SK-N-SH (cell line): ENCODE results near the gene CYP2J2. TPM values are rescaled to one million over a fixed set of nuclear protein-coding genes. Genes with fewer than 3 reads are reported as not detected.

Experiments used
- CTCF ChIA-PET: fragments of 300-600, 350-600 bp; formaldehyde crosslinking; extraction: SDS; loops from one replicate; lab custom pipeline; 2021; lab: Yijun Ruan, JAX
- POLR2A ChIA-PET: fragments of 350-600 bp; sonication (Branson Sonifier 250); formaldehyde crosslinking; extraction: SDS; loops from one replicate; lab custom pipeline; 2020; ENCODE audit warnings: antibody characterized with exemption, inconsistent platforms; lab: Yijun Ruan, JAX
- DNase-seq: peaks from one replicate; pipeline ENCODE4 v3.0.0; 2012
- H2AFZ ChIP-seq: fragments of 200-600 bp; sonication (generic); 2 replicates; pipeline ENCODE4 v1.8.1; 2016; ENCODE audit warnings: antibody characterized with exemption, mild to moderate bottlenecking, low read depth
- H3F3A ChIP-seq: fragments of 200-600 bp; sonication (generic); replicated peaks from 2 replicates; pipeline ENCODE3; 2016; ENCODE audit warnings: antibody characterized with exemption, mild to moderate bottlenecking; ENCODE audit not compliant: insufficient read depth
- H3K27ac ChIP-seq, 2 experiments: fragments of 200-500 bp in 1 of 2; fragments of 200-600 bp in 1 of 2; sonication (Bioruptor generic) in 1 of 2; sonication (generic), shearing (Covaris generic) in 1 of 2; 2 replicates each; pipeline versions ENCODE4 v1.5.1 to v1.6.1; 2014 to 2016; ENCODE audit warnings: low read depth in 2 of 2, inconsistent platforms in 1 of 2, low read length in 1 of 2, mild to moderate bottlenecking in 1 of 2, mixed read lengths in 1 of 2
- H3K27me3 ChIP-seq: fragments of 200-600 bp; sonication (generic), shearing (Covaris generic); 2 replicates; pipeline ENCODE4 v1.6.1; 2016; ENCODE audit warnings: mixed run types; ENCODE audit not compliant: insufficient read depth
- H3K36me3 ChIP-seq, 2 experiments: fragments of 200-500 bp in 1 of 2; fragments of 200-600 bp in 1 of 2; sonication (Bioruptor generic) in 1 of 2; sonication (generic) in 1 of 2; replicated peaks in 1 of 2; 2 replicates each; pipeline versions ENCODE3 to v1.5.1; 2014 to 2016; ENCODE audit warnings: low read length in 1 of 2, mild to moderate bottlenecking in 1 of 2; ENCODE audit not compliant: insufficient read depth in 2 of 2, control insufficient read depth in 1 of 2
- H3K4me1 ChIP-seq, 2 experiments: fragments of 200-500 bp in 1 of 2; fragments of 200-600 bp in 1 of 2; sonication (Bioruptor generic) in 1 of 2; sonication (generic), shearing (Covaris generic) in 1 of 2; 2 replicates each; pipeline versions ENCODE4 v1.5.1 to v1.6.1; 2014 to 2016; ENCODE audit warnings: low read depth in 1 of 2, low read length in 1 of 2, mixed run types in 1 of 2; ENCODE audit not compliant: insufficient read depth in 2 of 2, control insufficient read depth in 1 of 2
- H3K4me2 ChIP-seq: fragments of 200-600 bp; sonication (generic), shearing (Covaris generic); 2 replicates; pipeline ENCODE4 v1.6.1; 2017; ENCODE audit warnings: mixed run types
- H3K4me3 ChIP-seq, 2 experiments: fragments of 200-500 bp in 1 of 2; fragments of 200-600 bp in 1 of 2; sonication (Bioruptor generic) in 1 of 2; sonication (generic), shearing (Covaris generic) in 1 of 2; 2 replicates each; pipeline versions ENCODE4 v1.5.1 to v1.8.1; 2014 to 2016; ENCODE audit warnings: low read depth in 2 of 2, inconsistent platforms in 1 of 2, low read length in 1 of 2, mild to moderate bottlenecking in 1 of 2, mixed read lengths in 1 of 2, moderate library complexity in 1 of 2
- H3K79me2 ChIP-seq: fragments of 200-600 bp; sonication (generic); 2 replicates; pipeline ENCODE4 v1.8.1; 2017; ENCODE audit warnings: mild to moderate bottlenecking; ENCODE audit not compliant: insufficient read depth
- H3K9ac ChIP-seq: fragments of 200-600 bp; sonication (generic); 2 replicates; pipeline ENCODE4 v1.6.1; 2017; ENCODE audit warnings: mixed run types
- H3K9me2 ChIP-seq: fragments of 200-600 bp; sonication (generic); 2 replicates; pipeline ENCODE4 v1.6.1; 2017; ENCODE audit warnings: mixed run types
- H3K9me3 ChIP-seq: fragments of 200-600 bp; sonication (generic); 2 replicates; pipeline ENCODE4 v1.6.1; 2017; ENCODE audit warnings: mixed run types, mild to moderate bottlenecking, moderate library complexity
- H4K20me1 ChIP-seq: fragments of 200-600 bp; sonication (generic); 2 replicates; pipeline ENCODE4 v1.6.1; 2017; ENCODE audit warnings: mild to moderate bottlenecking, mixed run types; ENCODE audit not compliant: insufficient read depth
- ELF1 ChIP-seq: IDR thresholded peaks from 2 replicates; pipeline ENCODE4 v1.4.0; 2012
- EP300 ChIP-seq, 2 experiments: IDR thresholded peaks; 2 replicates each; pipeline versions ENCODE4 v1.4.0 to v1.6.1; 2012; ENCODE audit warnings: borderline replicate concordance in 1 of 2, low read depth in 1 of 2, low read length in 1 of 2
- FOXM1 ChIP-seq: IDR thresholded peaks from 2 replicates; pipeline ENCODE4 v1.4.0; 2012; ENCODE audit warnings: low read depth, mild to moderate bottlenecking
- GABPA ChIP-seq: IDR thresholded peaks from 2 replicates; pipeline ENCODE4 v1.4.0; 2012; ENCODE audit warnings: low read depth, mild to moderate bottlenecking
- MEF2A ChIP-seq: IDR thresholded peaks from 2 replicates; pipeline ENCODE4 v1.4.0; 2012; ENCODE audit warnings: low read depth, borderline replicate concordance
- MXI1 ChIP-seq: IDR thresholded peaks from 2 replicates; pipeline ENCODE4 v1.6.1; 2012; ENCODE audit warnings: mild to moderate bottlenecking, low read depth, low read length, improper control_type of control experiment
- NFIC ChIP-seq: IDR thresholded peaks from 2 replicates; pipeline ENCODE4 v1.4.0; 2012; ENCODE audit warnings: borderline replicate concordance
- PBX3 ChIP-seq: IDR thresholded peaks from 2 replicates; pipeline ENCODE4; 2012
- POLR2AphosphoS5 ChIP-seq: IDR thresholded peaks from 2 replicates; pipeline ENCODE4 v1.6.1; 2012; ENCODE audit warnings: low read depth, low read length
- RAD21 ChIP-seq: IDR thresholded peaks from 2 replicates; pipeline ENCODE4 v1.6.1; 2012; ENCODE audit warnings: mild to moderate bottlenecking, low read length
- RCOR1 ChIP-seq: fragments of 150-350 bp; IDR thresholded peaks from 2 replicates; pipeline ENCODE4 v1.6.1; 2017; ENCODE audit warnings: antibody characterized with exemption, low read length
- RXRA ChIP-seq: IDR thresholded peaks from 2 replicates; pipeline ENCODE4 v1.4.0; 2012; ENCODE audit warnings: low read depth, mild to moderate bottlenecking, borderline replicate concordance
- SIN3A ChIP-seq: IDR thresholded peaks from 2 replicates; pipeline ENCODE4 v1.6.1; 2012; ENCODE audit warnings: low read depth, mild to moderate bottlenecking, low read length, moderate library complexity, borderline replicate concordance
- SMC3 ChIP-seq: IDR thresholded peaks from 2 replicates; pipeline ENCODE4 v1.6.1; 2012; ENCODE audit warnings: low read depth, low read length, improper control_type of control experiment
- TEAD4 ChIP-seq: IDR thresholded peaks from 2 replicates; pipeline ENCODE4 v1.4.0; 2012; ENCODE audit warnings: mild to moderate bottlenecking, borderline replicate concordance; ENCODE audit not compliant: insufficient read depth
- USF1 ChIP-seq: IDR thresholded peaks from 2 replicates; pipeline ENCODE4 v1.4.0; 2012; ENCODE audit warnings: low read depth, borderline replicate concordance
- WGBS: methylation state at CpG from one replicate; pipeline ENCODE4 v1.1.6; 2017; ENCODE audit warnings: low lambda C conversion rate; 5-methylcytosine and 5-hydroxymethylcytosine counted together
- polyA plus RNA-seq, 3 experiments: library from polyadenylated mRNA; depleted of rRNA; stranded (reverse); fragments of >200 nt; gene quantifications; 2 replicates each; pipeline ENCODE4 v1.2.3, GENCODE V29; 2012
- TF ChIP-seq, protein P1 (sequence below): fragments of 200-600 bp; sonication (generic); IDR thresholded peaks from 2 replicates; pipeline ENCODE4 v1.6.1; 2017; ENCODE audit warnings: antibody characterized with exemption, mild to moderate bottlenecking, moderate library complexity

Gene CYP2J2
- polyA plus RNA-seq, 1 of the 3 experiments (the other 2 are of a cell fraction): 1.2 TPM

DNA sequence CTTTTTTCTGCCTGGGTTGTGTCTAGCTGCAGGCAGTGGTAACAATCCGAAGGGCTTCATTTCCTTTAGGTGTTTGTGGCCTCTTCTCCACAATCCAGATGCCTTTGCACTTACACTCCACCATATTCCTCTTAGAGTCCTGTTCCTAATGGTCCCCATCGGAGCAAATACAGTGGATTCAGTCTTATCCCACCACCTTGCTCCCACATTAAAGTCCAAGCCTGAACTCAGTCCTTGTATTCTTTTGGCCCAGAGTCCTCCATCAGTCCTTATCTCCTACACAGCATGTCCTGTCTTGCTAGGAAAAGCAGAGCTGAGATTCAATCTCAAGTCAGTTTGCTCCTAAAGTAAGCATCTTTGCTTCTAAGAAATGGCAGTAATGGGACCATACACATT is 8.8 kb downstream of the CYP2J2 start:
- Histone ChIP-seq H3K27ac (no peak overlapping the region), H3K9me3 (no peaks in the 10 kb centered on the region), H3K4me1 (no peaks in the 10 kb centered on the region), H4K20me1 (no peaks in the 10 kb centered on the region), H3K36me3 (no peaks in the 10 kb centered on the region), H3K4me2 (no peak overlapping the region), H3K27me3 (no peaks in the 10 kb centered on the region), H3K9ac (no peak overlapping the region), H3K79me2 (no peaks in the 10 kb centered on the region), H3F3A (no peaks in the 10 kb centered on the region), H3K4me3 (no peak overlapping the region), H3K9me2 (no peaks in the 10 kb centered on the region), H2AFZ (no peak overlapping the region)
- ChIA-PET POLR2A (no interaction called here), CTCF (interaction anchor here (3.0 kb wide), 1 partner anchor 29 kb away, joined by 13 read pairs; no protein-coding TSS in a partner anchor)
- WGBS: 54% methylated on average over 2 of the region's 2 CpGs
- DNase-seq: no peak
- TF ChIP-seq ELF1 (no peak), SMC3 (no peak), MEF2A (no peak), MXI1 (no peak), NFIC (no peak), FOXM1 (no peak), PBX3 (no peak), TEAD4 (no peak), EP300 (IDR thresholded peaks at IDR 0.05; ENCODE audit: borderline replicate concordance in 1 of 2, low read depth in 1 of 2, low read length in 1 of 2) (no peak), SIN3A (no peak), GABPA (no peak), RXRA (no peak), RCOR1 (no peak), USF1 (no peak), POLR2AphosphoS5 (no peak), RAD21 (no peak)
- TF ChIP-seq, protein P1, sequence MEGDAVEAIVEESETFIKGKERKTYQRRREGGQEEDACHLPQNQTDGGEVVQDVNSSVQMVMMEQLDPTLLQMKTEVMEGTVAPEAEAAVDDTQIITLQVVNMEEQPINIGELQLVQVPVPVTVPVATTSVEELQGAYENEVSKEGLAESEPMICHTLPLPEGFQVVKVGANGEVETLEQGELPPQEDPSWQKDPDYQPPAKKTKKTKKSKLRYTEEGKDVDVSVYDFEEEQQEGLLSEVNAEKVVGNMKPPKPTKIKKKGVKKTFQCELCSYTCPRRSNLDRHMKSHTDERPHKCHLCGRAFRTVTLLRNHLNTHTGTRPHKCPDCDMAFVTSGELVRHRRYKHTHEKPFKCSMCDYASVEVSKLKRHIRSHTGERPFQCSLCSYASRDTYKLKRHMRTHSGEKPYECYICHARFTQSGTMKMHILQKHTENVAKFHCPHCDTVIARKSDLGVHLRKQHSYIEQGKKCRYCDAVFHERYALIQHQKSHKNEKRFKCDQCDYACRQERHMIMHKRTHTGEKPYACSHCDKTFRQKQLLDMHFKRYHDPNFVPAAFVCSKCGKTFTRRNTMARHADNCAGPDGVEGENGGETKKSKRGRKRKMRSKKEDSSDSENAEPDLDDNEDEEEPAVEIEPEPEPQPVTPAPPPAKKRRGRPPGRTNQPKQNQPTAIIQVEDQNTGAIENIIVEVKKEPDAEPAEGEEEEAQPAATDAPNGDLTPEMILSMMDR: no peak
